Osteoblast (primary cell): ENCODE data around the gene F8. TPM values are rescaled to one million over a fixed set of nuclear protein-coding genes. Genes with fewer than 3 reads are reported as not detected.
A peak's percentile ranks its signal among the peaks of the same experiment; 100 is the strongest.

Experiments used
- DNase-seq: peaks from one replicate; pipeline ENCODE4 v3.0.0; 2011; ENCODE audit warnings: low spot score, mixed read lengths; ENCODE audit not compliant: insufficient read length; ENCODE audit errors: missing footprints
- H2AFZ ChIP-seq: 2 replicates; pipeline ENCODE4 v1.6.0; 2011; ENCODE audit warnings: mild to moderate bottlenecking, low read length
- H3K27ac ChIP-seq: 2 replicates; pipeline ENCODE4 v1.5.1; 2011; ENCODE audit warnings: mild to moderate bottlenecking, low read depth, low read length, moderate library complexity
- H3K27me3 ChIP-seq: 2 replicates; pipeline ENCODE4 v1.6.0; 2012; ENCODE audit warnings: mild to moderate bottlenecking, control low read depth, inconsistent platforms, low read length, moderate library complexity; ENCODE audit not compliant: insufficient read depth
- H3K36me3 ChIP-seq: 2 replicates; pipeline ENCODE4 v1.5.1; 2011; ENCODE audit warnings: mild to moderate bottlenecking, low read length, control low read depth, moderate library complexity; ENCODE audit not compliant: insufficient read depth
- H3K4me1 ChIP-seq: 2 replicates; pipeline ENCODE4 v1.5.1; 2011; ENCODE audit warnings: mild to moderate bottlenecking, low read length, control low read depth, moderate library complexity; ENCODE audit not compliant: insufficient read depth
- H3K4me2 ChIP-seq: 2 replicates; pipeline ENCODE4 v1.6.0; 2011; ENCODE audit warnings: mild to moderate bottlenecking, low read length; ENCODE audit not compliant: insufficient read depth
- H3K4me3 ChIP-seq: fragments of 200-600 bp; sonication (generic); 3 replicates; pipeline ENCODE4 v1.5.1; 2012; ENCODE audit warnings: mild to moderate bottlenecking, low read length, inconsistent platforms; ENCODE audit not compliant: insufficient read depth
- H3K79me2 ChIP-seq: 2 replicates; pipeline ENCODE4 v1.6.0; 2012; ENCODE audit warnings: mild to moderate bottlenecking, low read length, control low read depth, inconsistent platforms; ENCODE audit not compliant: insufficient read depth
- H3K9me3 ChIP-seq: 2 replicates; pipeline ENCODE4 v1.5.1; 2011; ENCODE audit warnings: low read depth, low read length, control low read depth
- H4K20me1 ChIP-seq: 2 replicates; pipeline ENCODE4 v1.6.0; 2012; ENCODE audit warnings: mild to moderate bottlenecking, low read length, control low read depth; ENCODE audit not compliant: insufficient read depth
- total RNA-seq: library from RNA; depleted of rRNA; stranded (reverse); fragments of >200 nt; gene quantifications from 2 replicates; pipeline ENCODE4 v1.2.3, GENCODE V29; 2012
- TF ChIP-seq, protein P1 (sequence below): IDR thresholded peaks from 2 replicates; pipeline ENCODE4 v1.5.1; 2011; ENCODE audit warnings: mild to moderate bottlenecking, low read depth, low read length, moderate library complexity; ENCODE audit errors: extremely low read depth

F8 gene
- 10.9 and 12.1 TPM in 2 replicates for total RNA-seq

DNA sequence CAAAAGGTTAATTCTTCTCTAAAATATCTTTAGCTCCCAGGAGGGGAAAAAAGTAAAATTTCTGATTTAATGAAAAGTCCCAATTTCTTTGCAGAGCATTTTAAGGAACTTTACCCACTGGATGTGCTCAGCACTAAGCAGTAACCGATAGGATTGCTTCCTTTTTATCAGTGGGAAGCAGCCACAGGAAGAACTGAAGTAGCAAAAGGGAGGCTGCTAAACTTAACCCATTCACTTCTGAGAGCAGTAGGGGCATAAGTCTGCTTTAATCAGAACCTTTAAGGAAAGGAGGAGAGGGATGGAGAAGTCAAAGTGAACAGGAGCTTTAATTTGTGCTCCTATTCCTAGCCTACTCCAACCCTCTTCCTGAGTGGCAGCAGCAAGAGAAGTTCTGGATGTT is at the start of gene F8:
Gene F8, minus strand, starts transcription at position 139 of the 400 bp plus-strand sequence. CDS start 171 bp downstream, outside the sequence.
- H3K27ac ChIP-seq, result no peak within 1 kb of the TSS
- no peaks in the 10 kb centered on the region for H3K79me2 ChIP-seq
- H3K36me3 ChIP-seq, result no peaks in the 10 kb centered on the region
- no peaks in the 10 kb centered on the region for H4K20me1 ChIP-seq
- H3K27me3 ChIP-seq, result no peaks in the 10 kb centered on the region
- H3K4me1 ChIP-seq, result no peaks in the 10 kb centered on the region
- H3K9me3 ChIP-seq, result no peaks in the 10 kb centered on the region
- DNase-seq, result no peak
- TF ChIP-seq, protein P1, sequence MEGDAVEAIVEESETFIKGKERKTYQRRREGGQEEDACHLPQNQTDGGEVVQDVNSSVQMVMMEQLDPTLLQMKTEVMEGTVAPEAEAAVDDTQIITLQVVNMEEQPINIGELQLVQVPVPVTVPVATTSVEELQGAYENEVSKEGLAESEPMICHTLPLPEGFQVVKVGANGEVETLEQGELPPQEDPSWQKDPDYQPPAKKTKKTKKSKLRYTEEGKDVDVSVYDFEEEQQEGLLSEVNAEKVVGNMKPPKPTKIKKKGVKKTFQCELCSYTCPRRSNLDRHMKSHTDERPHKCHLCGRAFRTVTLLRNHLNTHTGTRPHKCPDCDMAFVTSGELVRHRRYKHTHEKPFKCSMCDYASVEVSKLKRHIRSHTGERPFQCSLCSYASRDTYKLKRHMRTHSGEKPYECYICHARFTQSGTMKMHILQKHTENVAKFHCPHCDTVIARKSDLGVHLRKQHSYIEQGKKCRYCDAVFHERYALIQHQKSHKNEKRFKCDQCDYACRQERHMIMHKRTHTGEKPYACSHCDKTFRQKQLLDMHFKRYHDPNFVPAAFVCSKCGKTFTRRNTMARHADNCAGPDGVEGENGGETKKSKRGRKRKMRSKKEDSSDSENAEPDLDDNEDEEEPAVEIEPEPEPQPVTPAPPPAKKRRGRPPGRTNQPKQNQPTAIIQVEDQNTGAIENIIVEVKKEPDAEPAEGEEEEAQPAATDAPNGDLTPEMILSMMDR, result no peak
- H3K4me2 ChIP-seq, result no peak within 1 kb of the TSS
- no peak within 1 kb of the TSS for H3K4me3 ChIP-seq
- no peak within 1 kb of the TSS for H2AFZ ChIP-seq

DNA sequence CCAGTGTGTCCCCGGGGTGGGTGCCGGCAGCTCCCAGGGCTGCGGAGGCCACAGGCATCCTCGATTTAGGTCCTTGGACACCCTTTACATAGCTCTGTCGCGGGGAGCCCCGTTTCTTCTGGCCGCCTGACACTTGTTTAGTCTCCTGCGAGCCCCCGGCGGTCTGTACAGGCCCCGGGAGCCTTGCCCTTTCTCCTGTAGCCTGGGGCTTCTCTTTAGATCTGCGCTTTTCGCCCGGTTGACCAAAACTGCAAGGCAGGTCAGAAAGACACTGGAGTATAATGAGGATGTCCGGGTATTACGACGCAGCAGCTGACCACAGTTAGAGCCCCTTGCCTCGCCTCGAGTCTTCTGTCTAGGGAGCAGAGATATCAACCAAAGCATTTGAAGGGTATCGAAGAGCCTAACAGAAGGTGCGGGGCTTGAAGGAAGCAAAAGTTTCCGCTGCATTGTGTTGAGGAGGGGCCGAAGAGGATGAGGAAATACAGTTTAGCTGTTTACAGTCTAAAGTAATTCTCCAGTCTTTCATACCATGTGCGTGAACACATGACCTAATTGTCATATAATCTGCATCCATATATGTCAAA is 49.3 kb upstream of the F8 start:
- TF ChIP-seq, protein P1, result no peak
- Histone ChIP-seq H3K4me3 (peak overlapping the region; percentile 81), H3K4me2 (peak overlapping the region; percentile 82), H3K79me2 (peaks cover 32% of the 10 kb centered on the region), H3K27me3 (no peaks in the 10 kb centered on the region), H3K4me1 (peaks cover 17% of the 10 kb centered on the region), H3K36me3 (peaks cover 9% of the 10 kb centered on the region), H3K9me3 (no peaks in the 10 kb centered on the region), H3K27ac (peak overlapping the region; percentile 55), H2AFZ (peak overlapping the region; percentile 90), H4K20me1 (no peaks in the 10 kb centered on the region)
- no peak for DNase-seq

DNA sequence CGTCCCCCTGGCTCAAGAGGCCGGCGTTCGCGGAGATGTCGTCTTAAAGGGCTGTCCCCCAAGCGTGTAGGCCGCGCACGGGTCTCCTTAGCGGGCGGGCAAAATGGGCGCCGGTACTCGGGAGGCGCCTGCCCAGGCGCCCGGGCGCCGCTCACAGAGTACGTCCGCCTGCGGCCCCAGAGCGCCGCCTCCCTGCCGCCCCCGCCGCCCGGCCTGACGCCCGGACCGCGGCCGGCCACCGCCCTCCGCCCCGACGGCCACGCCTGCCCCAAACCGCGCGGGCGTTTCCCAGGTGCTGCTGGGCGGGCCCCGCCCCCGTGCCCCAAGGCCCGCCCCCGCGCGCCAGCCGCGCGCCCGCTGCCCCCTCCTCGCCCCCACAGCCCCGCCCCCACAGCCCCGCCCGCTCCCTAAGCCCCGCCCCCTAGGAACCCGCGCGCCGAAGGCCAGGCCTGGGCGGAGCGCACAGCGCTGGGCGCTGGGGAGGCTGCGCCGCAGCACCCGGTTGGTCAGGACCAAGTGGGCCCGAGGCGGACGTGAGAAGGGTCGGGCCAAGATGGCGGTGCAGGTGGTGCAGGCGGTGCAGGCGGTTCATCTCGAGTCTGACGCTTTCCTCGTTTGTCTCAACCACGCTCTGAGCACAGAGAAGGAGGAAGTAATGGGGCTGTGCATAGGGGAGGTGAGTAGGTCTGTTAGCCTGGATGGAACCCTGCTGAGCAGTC is 48.6 kb upstream of the F8 start, which contains the start of the genes BRCC3, CMC4 and MTCP1:
Gene BRCC3, plus strand, starts transcription at position 534 of the 719 bp plus-strand sequence. Its CDS starts 20 bp downstream, at position 554.
Gene CMC4, minus strand, starts transcription at position 162 of the 719 bp plus-strand sequence. CDS start 7,113 bp downstream, outside the sequence.
Gene MTCP1, minus strand, starts transcription at position 162 of the 719 bp plus-strand sequence. CDS start 5,126 bp downstream, outside the sequence.
- no peaks in the 10 kb centered on the region for H3K9me3 ChIP-seq
- H3K36me3 ChIP-seq, result peaks cover 9% of the 10 kb centered on the region
- peak within 1 kb of the TSS; percentile 90 for H2AFZ ChIP-seq
- peaks cover 38% of the 10 kb centered on the region for H3K79me2 ChIP-seq
- no peaks in the 10 kb centered on the region for H3K27me3 ChIP-seq
- peak within 1 kb of the TSS; percentile 73 for H3K27ac ChIP-seq
- no peaks in the 10 kb centered on the region for H4K20me1 ChIP-seq
- peaks cover 17% of the 10 kb centered on the region for H3K4me1 ChIP-seq
- peak; percentile 93 for DNase-seq
- TF ChIP-seq, protein P1, result no peak
- peak within 1 kb of the TSS; percentile 81 for H3K4me3 ChIP-seq
- peak within 1 kb of the TSS; percentile 87 for H3K4me2 ChIP-seq

DNA sequence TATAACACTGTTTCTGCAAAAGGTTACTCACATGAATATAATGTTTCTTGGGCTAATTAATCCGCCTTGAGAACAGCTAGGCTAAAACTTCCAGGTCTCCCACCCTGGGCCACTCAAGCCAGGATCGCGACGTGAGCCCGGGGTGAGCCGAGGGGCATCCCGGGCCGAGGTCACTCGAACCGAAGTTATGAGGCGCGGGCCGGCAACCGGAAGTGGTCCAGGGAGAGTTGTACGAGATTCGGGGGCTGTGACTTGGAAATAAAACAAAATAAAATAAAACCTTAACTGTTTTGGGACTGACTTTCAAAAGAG is 48.1 kb upstream of the F8 start:
- no peaks in the 10 kb centered on the region for H3K27me3 ChIP-seq
- H3K9me3 ChIP-seq, result no peaks in the 10 kb centered on the region
- H3K4me1 ChIP-seq, result peaks cover 18% of the 10 kb centered on the region
- TF ChIP-seq, protein P1, result no peak
- peak overlapping the region; percentile 87 for H3K4me2 ChIP-seq
- H4K20me1 ChIP-seq, result no peaks in the 10 kb centered on the region
- peak overlapping the region; percentile 73 for H3K27ac ChIP-seq
- H3K36me3 ChIP-seq, result peaks cover 9% of the 10 kb centered on the region
- peak overlapping the region; percentile 48 for H2AFZ ChIP-seq
- peaks cover 43% of the 10 kb centered on the region for H3K79me2 ChIP-seq
- peak overlapping the region; percentile 73 for H3K4me3 ChIP-seq
- DNase-seq, result no peak
